ENCODE results near the gene HOXB3. TPM values are rescaled to one million over a fixed set of nuclear protein-coding genes. Genes with fewer than 3 reads are reported as not detected.

The HOXB3 gene
- total and polyA plus RNA-seq, 2 of the 4 experiments (the other 2 are of a cell fraction), result 6.3 to 59.6 TPM

GRCh38 chr17:48579760-48580554, 10.1 kb downstream of the HOXB3 start:
- POLR2A ChIA-PET (ENCODE audit: unreplicated experiment), result interaction anchor here (0.5 to 1.2 kb wide), 5 partner anchors 11 to 437 kb away, joined by 3 to 9 read pairs (median 3); no protein-coding TSS in a partner anchor
- Histone ChIP-seq H3K4me2 (ENCODE audit: low read depth, low read length) (peak overlapping the region; percentile 93), H3K27ac (ENCODE audit: insufficient read depth, low read length) (peak overlapping the region; percentile 100)

More at GRCh38 chr17:48579760-48580554, 10.1 kb downstream of the HOXB3 start:
- Histone ChIP-seq H2BK120ac (ENCODE audit: low read depth, low read length) (peak overlapping the region; percentile 93), H2AK5ac (ENCODE audit: low read depth, low read length) (0 out of 2 replicates have a peak overlapping the region, but pooled peaks have one; percentile 68), H2AK9ac (replicated peaks; ENCODE audit: low read depth, low read length, poor library complexity) (peak overlapping the region; percentile 91), H3K14ac (replicated peaks; ENCODE audit: low read depth, low read length) (peak overlapping the region; percentile 97), H3K4me1 (ENCODE audit: control insufficient read depth, insufficient read depth, low read length) (peaks cover 14% of the 10 kb centered on the region), H3K27me3 (ENCODE audit: control insufficient read depth, insufficient read depth, low read length) (no peaks in the 10 kb centered on the region), H3K9ac (ENCODE audit: low read depth, low read length) (peak overlapping the region; percentile 100), H3K9me3 (ENCODE audit: control insufficient read depth, insufficient read depth, low read length) (no peaks in the 10 kb centered on the region), H3K18ac (ENCODE audit: low read depth, low read length) (peak overlapping the region; percentile 96), H4K8ac (ENCODE audit: low read depth in 2 of 2, low read length in 2 of 2) (peak overlapping the region; percentile 89 to 94), H3K36me3 (ENCODE audit: control insufficient read depth, insufficient read depth, low read length) (peaks cover 29% of the 10 kb centered on the region), H3K79me1 (ENCODE audit: low read depth in 1 of 2, low read length in 2 of 2) (no peaks in the 10 kb centered on the region), H3K23ac (ENCODE audit: low read depth, low read length) (peak overlapping the region; percentile 100), H2AFZ (replicated peaks; ENCODE audit: low read length, poor library complexity) (no peak overlapping the region), H3K4me3 (ENCODE audit: insufficient read depth, low read depth, low read length) (peak overlapping the region; percentile 92), H2BK15ac (ENCODE audit: low read depth, low read length) (peak overlapping the region; percentile 63; the same call in 2 of the 3 replicates), H2BK20ac (ENCODE audit: low read depth, low read length) (peak overlapping the region; percentile 79), H2BK5ac (ENCODE audit: low read depth, low read length, poor library complexity, severe bottlenecking) (peak overlapping the region; percentile 99), H3K9me1 (ENCODE audit: insufficient read depth, low read length) (no peaks in the 10 kb centered on the region; the same call in 1 of the 2 replicates), H4K91ac (ENCODE audit: insufficient read depth, low read depth, low read length) (peak overlapping the region; percentile 96), H3K56ac (ENCODE audit: extremely low read depth, insufficient read depth, low read length) (peak overlapping the region; percentile 99), H4K5ac (ENCODE audit: low read depth, low read length) (peak overlapping the region; percentile 86), H4K20me1 (ENCODE audit: insufficient read depth, low read length) (peaks cover 5% of the 10 kb centered on the region), H3K4ac (ENCODE audit: low read depth, low read length) (peak overlapping the region; percentile 99)
- intact Hi-C loops (cut with micrococcal nuclease) (no loop called here), dilution Hi-C loops (cut with HindIII; ENCODE audit: low sequenced_read_pairs, unreplicated experiment) (no loop called here), in situ Hi-C loops (cut with MboI; ENCODE audit: low sequenced_read_pairs) (no loop called here)
- CTCF ChIA-PET, result interaction anchor here (0.6 kb wide), 1 partner anchor 228 kb away, joined by 7 read pairs; no protein-coding TSS in a partner anchor
- DNase-seq (peak; percentile 82), ATAC-seq (ENCODE audit: low read depth) (no peak)
- TF ChIP-seq MXI1 (IDR thresholded peaks at IDR 0.05; ENCODE audit: borderline replicate concordance, low read depth, low read length) (no peak), NFE2L2 (IDR thresholded peaks at IDR 0.05; ENCODE audit: low read depth, low read length) (no peak)
- WGBS, 2 experiments (ENCODE audit: extremely low coverage in 2 of 2, insufficient read length in 1 of 2), result no CpG with 5 or more reads among the region's 26 CpGs
- BruUV-seq (replicated peaks), result no TSS peak
